M059J (cell line): Measurements from ENCODE around the gene CLTB. TPM values are rescaled to one million over a fixed set of nuclear protein-coding genes. Genes with fewer than 3 reads are reported as not detected.

Experiments used
- DNase-seq: peaks from one replicate; pipeline ENCODE4 v3.0.0-alpha.2; 2012; ENCODE audit warnings: low read depth
- total RNA-seq: library from RNA; depleted of rRNA; stranded (reverse); fragments of >200 nt; shearing (Covaris generic); gene quantifications from 2 replicates; pipeline ENCODE4 v1.2.3, GENCODE V29; 2014

The CLTB gene
- total RNA-seq, 1 experiment from 2014 or later = 97.8 TPM

DNA sequence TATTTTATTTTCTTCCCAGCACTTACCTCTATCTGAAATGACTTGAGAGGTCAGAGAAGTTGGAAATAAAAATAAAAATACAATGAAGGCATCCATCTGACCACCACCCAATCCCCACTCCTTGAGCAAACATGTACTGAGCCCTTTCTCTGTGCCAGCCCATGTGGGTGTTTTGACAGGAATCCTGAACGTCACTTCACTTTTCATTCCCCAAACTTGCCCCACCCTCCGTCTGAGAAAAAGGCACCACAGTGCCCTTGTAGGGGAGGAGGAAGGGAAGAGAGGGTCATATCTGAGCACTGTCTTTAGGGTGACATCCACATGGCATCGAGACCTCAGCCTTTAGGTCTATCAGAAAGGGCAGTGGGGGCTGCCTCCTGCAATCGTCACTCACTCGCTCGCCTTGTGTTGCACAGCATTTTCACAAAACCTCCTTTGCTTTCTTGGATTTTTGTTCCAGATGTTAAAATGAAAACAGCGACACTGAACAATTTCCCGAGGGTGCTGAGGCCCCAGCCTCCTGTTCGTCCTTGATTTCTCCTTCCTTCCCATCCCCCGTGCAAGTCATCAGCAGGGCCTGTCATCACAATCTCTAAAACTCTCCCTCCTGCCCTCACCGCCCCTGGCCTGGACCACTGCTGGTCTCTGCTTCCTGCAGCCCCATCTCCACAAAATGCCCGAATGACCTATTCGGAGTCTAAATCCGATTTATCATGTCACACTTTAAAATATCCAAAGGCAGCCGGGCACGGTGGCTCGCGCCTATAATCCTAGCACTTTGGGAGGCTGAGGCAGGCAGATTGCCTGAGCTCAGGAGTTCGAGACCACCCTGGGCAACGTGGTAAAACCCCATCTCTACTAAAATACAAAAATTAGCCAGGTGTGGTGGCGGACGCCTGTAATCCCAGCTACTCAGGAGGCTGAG is 14.8 kb downstream of the CLTB start:
- no peak for DNase-seq

DNA sequence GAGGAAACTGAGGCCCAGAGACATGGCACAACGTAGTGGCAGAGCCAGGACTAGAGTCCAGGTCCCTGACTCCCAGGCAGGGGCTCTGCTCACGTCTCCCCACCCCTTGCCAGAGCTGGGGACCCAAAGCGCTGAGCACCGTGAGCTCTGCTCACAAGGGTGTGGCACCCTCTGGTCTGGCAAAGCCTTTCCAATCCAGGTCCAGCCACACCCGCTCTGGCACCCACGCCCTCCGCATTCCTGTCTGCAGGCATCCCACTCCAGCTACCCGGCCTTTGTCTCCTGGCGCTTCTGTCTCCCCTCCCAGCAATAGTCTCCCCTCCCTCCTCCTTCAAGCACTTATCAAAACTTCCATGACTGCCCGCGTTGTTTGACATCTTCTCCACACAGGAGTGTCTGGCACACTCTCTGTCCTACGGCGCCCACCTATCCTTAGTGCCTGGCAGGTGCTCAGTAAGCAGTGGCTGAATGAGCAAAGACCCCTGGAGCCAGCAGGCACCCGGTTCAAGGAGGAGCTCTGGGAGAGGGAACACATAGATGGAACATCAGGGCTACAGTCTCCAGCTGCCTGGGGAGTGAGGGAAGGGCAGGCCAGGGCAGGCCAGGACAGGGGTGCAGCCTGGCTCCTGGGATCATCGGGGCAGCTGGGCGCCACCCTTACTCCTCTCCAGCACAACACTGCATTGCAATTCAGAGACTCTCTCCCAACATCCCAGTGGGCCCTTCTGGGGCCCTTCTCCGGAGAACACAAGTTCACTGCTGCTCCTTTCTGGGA is 15.8 kb downstream of the CLTB start:
- no peak for DNase-seq

DNA sequence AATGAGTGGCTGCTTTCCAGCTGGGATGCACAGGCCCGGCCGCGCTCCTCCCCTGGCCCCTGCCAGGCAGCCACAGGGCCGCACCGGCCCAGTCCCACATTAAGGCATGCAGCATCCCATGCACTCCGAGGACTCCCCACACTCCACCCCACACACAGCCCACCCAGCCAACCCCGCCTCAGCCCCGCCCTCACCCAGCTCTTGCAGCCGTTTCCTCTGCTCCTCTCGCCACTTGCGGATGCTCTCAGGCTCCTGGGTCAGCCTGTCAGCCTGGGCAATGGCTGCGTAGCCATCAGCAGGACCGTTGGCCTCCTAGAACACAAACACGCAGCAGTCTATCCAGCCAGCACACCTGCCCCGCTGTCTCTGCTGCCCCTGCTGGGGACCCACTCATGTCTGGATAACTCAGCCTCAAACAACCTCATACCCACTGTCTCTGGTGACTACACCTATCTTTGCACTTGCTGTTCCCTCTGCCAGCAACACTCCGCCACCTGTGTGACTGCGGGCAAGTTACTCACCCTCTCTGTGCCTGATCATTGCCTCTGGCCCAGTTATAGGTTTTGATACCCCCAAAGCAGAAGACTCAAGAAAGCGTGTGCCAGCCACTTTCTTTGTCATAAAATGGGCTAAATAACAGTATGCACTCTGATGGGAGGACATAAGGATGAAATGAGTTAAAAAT is 18.5 kb downstream of the CLTB start:
- DNase-seq = no peak

DNA sequence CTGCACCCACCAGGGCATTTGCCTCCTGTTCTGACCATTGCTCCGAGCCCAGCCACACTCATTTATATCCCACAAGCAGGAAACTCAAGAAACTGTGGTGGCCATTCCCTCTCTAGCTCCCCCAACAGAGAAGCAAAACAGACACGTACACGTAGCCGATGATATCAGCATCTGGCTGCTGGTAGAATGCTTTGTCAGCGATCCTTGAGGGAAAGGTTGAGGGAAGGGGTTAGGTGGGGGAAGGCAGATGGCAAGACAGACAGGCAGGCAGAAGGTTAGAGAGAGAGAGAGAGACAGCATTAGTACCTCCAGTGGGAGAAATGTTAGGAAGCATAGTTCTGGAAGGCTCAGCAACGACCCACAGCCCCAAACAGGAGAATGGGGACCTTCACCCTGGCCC is 20.0 kb downstream of the CLTB start:
- DNase-seq = no peak

DNA sequence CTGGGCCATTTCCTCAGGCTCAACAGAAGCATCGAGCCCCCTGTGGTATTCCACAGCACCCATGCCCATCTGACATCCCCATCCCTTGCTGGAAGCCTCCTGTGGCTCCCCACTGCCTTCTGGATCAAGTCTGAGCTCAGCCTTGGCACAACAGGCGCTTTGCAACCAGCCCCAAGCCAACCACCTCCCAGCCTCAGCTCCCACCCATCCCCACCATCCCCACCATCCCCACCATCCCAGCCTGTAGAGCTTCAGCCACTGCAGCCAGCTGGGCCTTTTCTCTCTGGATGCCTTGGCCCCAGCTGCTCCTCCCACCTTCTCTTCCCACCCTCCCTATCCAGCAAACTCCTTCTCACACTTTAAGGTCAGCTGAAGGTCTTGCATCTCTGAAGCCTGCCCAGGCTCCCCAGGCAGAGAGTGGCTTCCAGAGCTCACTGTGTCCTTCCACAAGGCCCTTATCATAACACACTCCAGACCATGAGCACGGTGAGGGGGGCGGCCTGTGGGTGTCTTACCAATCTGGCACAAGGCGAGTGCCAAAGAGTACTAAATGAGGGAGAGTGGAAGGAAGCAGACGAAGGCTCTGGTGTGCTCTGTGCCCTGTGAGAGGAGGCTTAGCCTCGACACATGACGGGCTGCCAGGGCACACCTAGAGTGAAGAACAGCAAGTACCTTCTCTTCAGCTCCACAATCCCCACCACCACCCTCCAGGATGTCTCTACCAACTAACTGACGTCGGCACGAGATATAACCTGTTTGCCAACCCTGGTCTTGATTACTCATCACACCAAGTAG is 21.3 kb downstream of the CLTB start:
- DNase-seq = no peak

DNA sequence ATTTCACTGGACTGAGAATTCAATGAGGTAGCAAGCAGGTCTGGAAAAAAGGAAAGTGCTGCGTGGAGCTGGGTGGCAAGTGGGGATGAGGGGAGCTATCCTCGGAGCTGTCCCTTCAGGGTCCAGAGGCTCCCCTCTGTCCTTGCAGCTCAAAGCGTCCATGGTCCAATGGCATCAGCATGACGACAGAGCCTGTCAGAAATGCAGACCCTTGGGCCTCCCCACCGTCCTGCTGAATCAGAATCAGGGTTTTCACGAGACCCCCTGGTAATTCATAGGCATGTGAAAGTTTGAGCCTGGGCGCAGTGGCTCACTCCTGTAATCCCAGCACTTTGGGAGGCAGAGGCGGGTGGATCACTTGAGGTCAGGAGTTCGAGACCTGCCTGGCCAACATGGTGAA is 22.2 kb downstream of the CLTB start:
- no peak for DNase-seq

DNA sequence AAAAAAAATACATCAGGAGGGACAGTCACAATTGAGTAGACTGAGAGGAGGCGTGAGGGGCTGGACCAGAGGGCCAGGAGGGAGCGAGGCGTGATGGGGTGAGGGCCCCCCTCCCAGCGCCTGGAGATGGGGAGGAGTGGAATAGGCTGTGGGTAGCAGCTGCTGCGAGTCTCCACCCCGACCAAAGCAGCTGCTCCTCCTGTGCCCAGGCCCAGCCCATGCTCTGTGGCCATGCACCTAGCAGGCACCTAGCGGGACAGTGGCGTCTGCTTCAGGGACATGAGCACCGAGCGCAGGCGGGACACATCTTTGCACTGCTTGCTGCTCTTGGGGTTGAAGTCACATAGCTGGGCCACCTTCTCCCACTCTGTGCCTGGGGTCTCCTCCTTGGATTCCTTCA is 23.8 kb downstream of the CLTB start:
- DNase-seq = no peak

DNA sequence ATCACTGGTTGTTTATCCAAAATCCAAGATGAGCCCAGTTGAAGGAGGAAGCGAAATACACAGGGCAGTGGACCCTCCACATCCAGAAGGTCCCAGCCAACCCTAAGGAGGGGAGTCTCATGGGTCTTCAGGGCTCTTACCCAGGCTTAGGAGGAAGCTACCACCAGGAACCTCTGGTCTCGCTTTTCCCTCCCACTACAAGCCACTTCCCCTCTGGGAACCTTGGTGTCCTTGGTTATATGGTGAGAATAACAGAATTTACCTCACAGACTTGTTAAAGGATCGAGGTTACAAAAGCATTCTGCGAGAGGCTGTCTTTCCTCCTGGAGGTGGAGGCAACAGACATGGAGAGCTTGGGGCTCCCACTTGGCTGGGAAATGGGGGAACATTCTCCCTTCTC is 24.3 kb downstream of the CLTB start:
- no peak for DNase-seq

DNA sequence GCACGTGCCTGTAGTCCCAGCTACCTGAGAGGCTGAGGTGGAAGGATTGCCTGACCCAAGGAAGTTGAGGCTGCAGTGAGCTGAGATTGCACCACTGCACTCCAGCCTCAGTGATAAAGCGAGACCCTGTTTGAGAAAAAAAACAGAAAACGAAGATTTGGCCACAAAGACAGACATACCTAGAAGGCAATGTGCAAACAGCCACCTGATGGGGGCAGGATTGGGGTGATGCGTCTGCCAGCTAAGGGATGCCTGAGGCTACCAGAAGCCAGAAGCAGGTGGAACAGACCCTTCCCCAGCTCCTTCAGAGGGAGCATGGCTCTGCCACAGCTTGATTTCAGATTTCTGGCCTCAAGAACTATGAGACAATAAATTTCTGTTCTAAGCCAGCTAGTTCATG is 24.9 kb downstream of the CLTB start:
- DNase-seq = no peak

DNA sequence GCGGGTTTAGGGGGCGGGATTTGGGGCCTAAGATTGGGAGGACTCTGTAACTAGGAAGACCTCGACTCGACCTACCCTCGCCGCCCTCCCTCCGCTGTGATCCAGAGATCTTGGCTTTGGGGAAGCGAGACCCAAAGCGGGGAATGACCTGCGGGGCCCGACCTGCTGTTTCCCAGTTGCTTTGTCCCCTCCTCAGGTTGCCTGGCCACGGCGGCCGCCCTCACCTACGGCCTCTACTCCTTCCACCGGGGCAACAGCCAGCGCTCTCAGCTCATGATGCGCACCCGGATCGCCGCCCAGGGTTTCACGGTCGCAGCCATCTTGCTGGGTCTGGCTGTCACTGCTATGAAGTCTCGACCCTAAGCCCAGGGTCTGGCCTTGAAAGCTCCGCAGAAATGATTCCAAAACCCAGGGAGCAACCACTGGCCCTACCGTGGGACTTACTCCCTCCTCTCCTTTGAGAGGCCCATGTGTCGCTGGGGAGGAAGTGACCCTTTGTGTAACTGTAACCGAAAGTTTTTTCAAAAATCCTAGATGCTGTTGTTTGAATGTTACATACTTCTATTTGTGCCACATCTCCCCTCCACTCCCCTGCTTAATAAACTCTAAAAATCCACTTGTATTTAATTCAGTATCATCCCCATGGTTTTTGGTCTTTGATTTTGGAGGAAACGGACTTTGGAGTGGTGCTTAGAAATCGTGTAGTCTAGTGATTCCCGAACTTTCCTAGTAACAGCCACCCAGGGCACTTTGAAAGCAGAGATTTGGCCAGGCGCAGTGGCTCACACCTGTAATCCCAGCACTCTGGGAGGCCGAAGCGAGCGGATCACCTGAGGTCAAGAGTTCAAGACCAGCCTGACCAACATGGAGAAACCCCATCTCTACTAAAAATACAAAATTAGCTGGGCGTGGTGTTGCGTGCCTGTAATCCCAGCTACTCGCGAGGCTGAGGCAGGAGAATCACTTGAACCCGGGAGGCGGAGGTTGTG is 26.9 kb downstream of the CLTB start:
- no peak for DNase-seq

DNA sequence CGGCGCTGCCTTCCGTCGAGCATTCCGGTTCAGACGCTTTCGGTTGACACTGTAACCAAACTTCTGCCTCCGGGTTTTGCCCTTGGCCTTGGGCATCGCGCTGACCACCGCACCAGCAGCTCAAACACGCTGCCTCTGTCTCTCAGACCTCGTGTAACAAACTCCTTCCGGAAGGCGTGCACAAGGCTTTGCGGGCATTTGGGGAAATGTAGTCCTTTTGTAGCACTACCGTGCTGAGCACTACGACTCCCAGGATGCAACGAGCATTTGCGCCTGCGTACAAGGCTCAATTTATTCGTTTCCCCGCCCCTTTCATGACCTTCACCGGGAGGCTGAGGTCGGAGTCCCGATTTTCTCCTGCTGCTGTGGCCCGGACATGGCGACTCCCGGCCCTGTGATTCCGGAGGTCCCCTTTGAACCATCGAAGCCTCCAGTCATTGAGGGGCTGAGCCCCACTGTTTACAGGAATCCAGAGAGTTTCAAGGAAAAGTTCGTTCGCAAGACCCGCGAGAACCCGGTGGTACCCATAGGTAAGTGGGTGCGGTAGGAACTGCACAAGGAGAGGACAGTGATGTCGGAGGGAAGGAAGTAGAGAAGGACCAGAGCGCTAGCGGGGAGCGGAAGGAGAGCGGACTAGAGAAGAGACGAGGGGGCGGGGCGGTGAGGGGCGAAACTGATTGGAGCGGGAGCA is 27.8 kb downstream of the CLTB start, which contains the start of the genes HIGD2A and NOP16:
HIGD2A (plus strand) TSS at position 308 of the 691 bp plus-strand sequence; CDS start at position 377, 69 bp downstream.
NOP16 (minus strand) TSS at position 155 of the 691 bp plus-strand sequence; CDS start at position 96, 59 bp downstream.
- DNase-seq = peak; percentile 98

DNA sequence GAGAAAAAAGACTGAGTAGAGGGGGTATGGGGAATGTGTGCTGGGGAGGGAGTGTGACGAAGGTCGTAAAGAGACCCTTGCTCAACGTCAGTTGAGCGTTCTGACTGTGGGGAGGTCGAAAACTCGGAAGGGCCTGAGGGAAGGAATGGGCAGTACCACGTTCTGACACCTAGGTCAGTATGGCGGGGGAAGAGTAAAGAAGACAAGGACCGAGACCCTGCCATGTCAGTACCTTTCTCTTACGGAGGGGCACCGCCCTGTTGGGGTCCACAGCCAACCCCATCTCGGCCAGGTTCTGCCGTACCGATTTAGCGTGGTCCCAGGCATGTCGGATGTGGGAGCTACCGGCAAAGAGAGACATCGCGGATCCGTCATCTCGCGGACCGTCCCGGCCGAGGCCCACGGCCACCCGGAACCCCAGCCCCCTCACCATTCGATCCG is 28.3 kb downstream of the CLTB start:
- no peak for DNase-seq

DNA sequence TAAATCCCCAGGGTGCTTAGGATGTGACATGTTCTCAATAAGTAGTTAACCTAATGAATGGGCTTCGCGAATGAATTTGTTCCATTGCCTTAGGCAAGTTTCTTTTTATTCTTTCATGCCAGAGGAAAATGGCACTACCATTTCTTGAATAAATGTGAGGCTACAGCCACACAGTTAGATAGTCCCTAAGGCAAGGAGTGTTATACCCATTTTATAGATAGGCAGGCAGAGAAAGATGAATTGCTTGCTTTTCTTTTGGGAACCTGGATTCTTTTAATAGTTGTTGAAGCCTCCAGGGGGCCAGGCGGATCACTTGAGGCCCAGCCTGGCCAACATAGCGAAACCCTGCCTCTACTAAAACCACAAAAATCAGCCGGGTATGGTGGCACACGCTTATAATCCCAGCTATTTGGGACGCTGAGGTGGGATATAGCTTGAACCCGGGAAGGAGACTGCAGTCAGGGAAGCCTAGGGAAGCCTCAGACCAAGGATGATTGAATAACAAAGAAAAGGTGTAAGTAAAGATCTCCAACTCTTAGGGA is 28.9 kb downstream of the CLTB start:
- DNase-seq = no peak

DNA sequence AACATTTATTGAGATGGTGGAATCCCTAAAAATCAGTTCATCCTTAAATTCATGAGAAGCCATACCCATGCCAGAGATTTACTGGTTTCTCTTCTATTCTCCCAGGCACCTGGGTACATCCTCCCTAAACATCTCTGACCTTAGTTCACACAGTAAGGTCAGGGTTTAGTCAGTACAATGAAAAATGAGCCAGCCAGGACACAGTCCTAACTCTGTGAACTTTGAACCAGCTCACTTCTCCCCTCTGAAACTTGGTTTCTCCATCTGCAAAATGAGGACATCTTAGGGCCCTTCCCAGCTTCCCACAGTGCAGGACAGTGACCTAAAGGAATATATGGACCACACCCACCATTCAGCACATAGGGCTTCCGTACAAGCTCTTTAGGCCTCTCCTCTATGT is 29.8 kb downstream of the CLTB start:
- DNase-seq = no peak

DNA sequence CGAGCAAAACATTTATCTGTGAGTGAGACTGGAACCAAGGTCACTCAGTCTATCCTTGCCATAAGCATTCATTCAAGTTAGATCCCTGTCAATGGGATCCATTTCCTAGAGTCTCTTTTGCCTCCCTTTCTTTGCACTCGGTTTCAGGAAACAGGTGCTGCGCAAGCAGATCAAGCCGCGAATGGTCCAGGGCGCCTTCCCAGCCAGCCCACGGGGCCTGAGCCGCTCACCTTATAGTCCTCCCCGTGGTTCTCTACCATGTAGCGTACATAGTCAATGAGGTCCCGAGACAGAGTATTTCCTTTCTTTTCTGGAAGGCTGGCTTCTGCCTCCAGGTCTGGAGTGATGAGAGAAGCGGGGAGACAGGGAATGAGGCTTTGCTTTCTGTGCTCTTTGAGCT is 31.3 kb downstream of the CLTB start:
- DNase-seq = no peak

DNA sequence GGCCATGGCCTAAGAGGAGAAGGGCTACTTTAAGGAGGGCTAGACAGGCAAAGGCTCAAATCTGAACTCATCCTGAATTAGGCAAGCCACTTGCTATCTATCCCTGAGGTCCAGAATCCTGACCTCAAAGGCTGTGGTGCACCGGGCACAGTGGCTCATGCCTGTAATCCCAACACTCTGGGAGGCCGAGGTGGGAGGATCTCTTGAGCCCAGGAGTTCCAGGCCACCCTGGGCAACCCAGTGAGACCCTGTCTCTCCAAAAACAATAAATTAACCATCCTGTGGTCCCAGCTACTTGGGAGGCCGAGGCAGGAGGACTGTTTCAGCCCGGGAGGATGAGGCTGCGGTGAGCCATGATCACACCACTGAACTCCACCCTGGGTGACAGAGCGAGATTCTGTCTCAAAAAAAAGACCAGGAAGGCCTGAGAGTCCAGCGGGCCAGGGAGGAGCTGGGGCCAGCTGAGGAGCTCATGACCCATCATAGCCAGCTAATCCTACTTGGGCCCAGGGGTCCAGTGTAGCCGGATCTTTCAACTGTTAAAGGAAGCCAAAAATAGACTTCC is 31.9 kb downstream of the CLTB start:
- no peak for DNase-seq

DNA sequence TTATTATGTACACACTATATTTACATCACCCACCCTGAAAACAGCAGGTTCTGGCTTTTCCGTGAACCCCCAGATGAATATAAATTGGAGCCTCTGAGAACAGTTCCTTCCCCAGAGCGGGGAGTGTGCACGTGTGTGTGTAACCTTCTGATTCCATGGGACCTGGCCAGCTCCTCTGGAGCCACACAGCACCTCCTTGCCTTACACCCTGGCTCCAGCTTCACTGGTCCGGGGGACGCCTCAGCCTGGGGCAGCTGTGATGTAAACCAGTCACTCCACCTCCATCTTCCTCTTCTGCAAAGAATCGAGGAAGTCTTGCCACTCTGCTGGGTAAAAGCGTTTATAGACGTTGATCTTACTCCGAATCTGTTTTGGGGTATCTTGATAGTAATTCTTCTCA is 32.4 kb downstream of the CLTB start:
- DNase-seq = no peak

DNA sequence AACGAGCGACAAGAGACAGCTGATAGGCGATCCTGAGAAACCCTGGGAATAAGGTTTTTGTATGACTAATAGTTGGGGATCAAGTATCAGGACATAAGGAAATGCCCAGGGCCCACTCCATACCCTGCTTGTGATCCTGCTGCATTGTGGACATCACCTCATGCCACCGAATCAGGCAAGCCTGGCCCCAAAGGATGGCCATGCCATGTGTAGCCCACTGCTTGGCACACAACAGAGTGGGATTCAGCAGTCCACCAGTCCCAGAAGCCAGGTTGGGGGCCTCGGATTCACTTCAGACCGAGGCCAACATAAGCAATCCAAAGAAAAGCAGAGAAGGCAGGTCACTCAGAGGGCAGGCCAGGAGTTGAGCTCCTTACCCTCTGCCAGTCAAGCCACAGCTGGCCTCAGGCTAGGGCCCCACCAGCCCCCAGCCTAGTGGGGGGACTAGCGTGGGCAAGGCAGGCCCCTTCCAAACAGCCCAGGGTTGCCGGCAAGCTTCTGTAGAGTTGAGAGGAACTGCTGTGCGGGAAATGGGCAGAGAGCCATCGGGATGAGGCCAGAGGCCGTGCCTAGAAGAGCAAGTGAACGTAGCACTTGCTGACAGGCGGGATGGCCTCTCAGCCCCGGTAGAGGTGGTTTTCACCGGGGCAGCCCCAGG is 33.0 kb downstream of the CLTB start:
- DNase-seq = no peak
